ENCODE results near the gene C1orf52. TPM values are rescaled to one million over a fixed set of nuclear protein-coding genes. Genes with fewer than 3 reads are reported as not detected.

The C1orf52 gene
- total RNA-seq, 6 experiments from 2014 or later: 20.6 to 26.1 (median 22.7) TPM

- no peak for TF ChIP-seq CTCF (IDR thresholded peaks at IDR 0.05)
- Mint-ChIP-seq H3K9me3 (no peaks in the 10 kb centered on the region), H3K4me1 (ENCODE audit: low read depth) (peaks cover 68% of the 10 kb centered on the region), H3K27me3 (ENCODE audit: insufficient read depth) (no peaks in the 10 kb centered on the region; the same call in 1 of the 2 replicates), H3K4me3 (peak overlapping the region; percentile 83), H3K36me3 (ENCODE audit: low read depth) (peaks cover 9% of the 10 kb centered on the region; the same call in 1 of the 2 replicates), H3K27ac (peak overlapping the region; percentile 92)
- DNase-seq: peak; percentile 95
Observed at GRCh38 chr1:85278853-85279314, 19.4 kb upstream of the C1orf52 start.

- peak overlapping the region; percentile 94 for H3K27ac Mint-ChIP-seq
- H3K36me3 Mint-ChIP-seq (ENCODE audit: low read depth): peaks cover 19% of the 10 kb centered on the region
- H3K4me1 Mint-ChIP-seq (ENCODE audit: low read depth): peaks cover 79% of the 10 kb centered on the region
- TF ChIP-seq CTCF (IDR thresholded peaks at IDR 0.05): no peak
- H3K4me3 Mint-ChIP-seq: no peak overlapping the region
- no peaks in the 10 kb centered on the region; the same call in 1 of the 2 replicates for H3K27me3 Mint-ChIP-seq (ENCODE audit: insufficient read depth)
- no peak for DNase-seq
- H3K9me3 Mint-ChIP-seq: no peaks in the 10 kb centered on the region
Observed at GRCh38 chr1:85277802-85278201, 18.3 kb upstream of the C1orf52 start.

- TF ChIP-seq CTCF (IDR thresholded peaks at IDR 0.05): no peak
- peak overlapping the region; percentile 94 for H3K4me3 Mint-ChIP-seq
- no peaks in the 10 kb centered on the region; the same call in 1 of the 2 replicates for H3K27me3 Mint-ChIP-seq (ENCODE audit: insufficient read depth)
- no peaks in the 10 kb centered on the region for H3K9me3 Mint-ChIP-seq
- H3K36me3 Mint-ChIP-seq (ENCODE audit: low read depth): peaks cover 22% of the 10 kb centered on the region
- H3K4me1 Mint-ChIP-seq (ENCODE audit: low read depth): peaks cover 78% of the 10 kb centered on the region
- peak overlapping the region; percentile 94 for H3K27ac Mint-ChIP-seq
- DNase-seq: no peak
Observed at GRCh38 chr1:85276978-85277639, 17.6 kb upstream of the C1orf52 start.

- Mint-ChIP-seq H3K4me1 (ENCODE audit: low read depth) (peaks cover 78% of the 10 kb centered on the region), H3K27me3 (ENCODE audit: insufficient read depth) (no peaks in the 10 kb centered on the region; the same call in 1 of the 2 replicates), H3K36me3 (ENCODE audit: low read depth) (peaks cover 27% of the 10 kb centered on the region), H3K27ac (peak within 1 kb of the TSS; percentile 94), H3K9me3 (no peaks in the 10 kb centered on the region), H3K4me3 (peak within 1 kb of the TSS; percentile 94)
- DNase-seq: peak; percentile 98
- no peak for TF ChIP-seq CTCF (IDR thresholded peaks at IDR 0.05)
Observed at GRCh38 chr1:85276215-85276977, 16.9 kb upstream of the C1orf52 start, which contains the start of gene BCL10. TSS of gene BCL10 (minus strand) at chr1:85276632. CDS start at chr1:85276352, 280 bp downstream.

- Mint-ChIP-seq H3K9me3 (no peaks in the 10 kb centered on the region), H3K27ac (peak overlapping the region; percentile 94), H3K36me3 (ENCODE audit: low read depth) (peaks cover 32% of the 10 kb centered on the region), H3K4me1 (ENCODE audit: low read depth) (peaks cover 80% of the 10 kb centered on the region), H3K27me3 (ENCODE audit: insufficient read depth) (no peaks in the 10 kb centered on the region; the same call in 1 of the 2 replicates), H3K4me3 (peak overlapping the region; percentile 94)
- DNase-seq: no peak
- TF ChIP-seq CTCF (IDR thresholded peaks at IDR 0.05): no peak
Observed at GRCh38 chr1:85275701-85276214, 16.3 kb upstream of the C1orf52 start.
